SU-DHL-6 (cell line): ENCODE results near the gene UXS1.

ENCODE experiments used
- CTCF ChIP-seq: fragments of 200-600 bp; sonication (generic); IDR thresholded peaks from one replicate; pipeline ENCODE4 v1.5.1; 2017; ENCODE audit warnings: antibody characterized with exemption, mild to moderate bottlenecking, low read length, moderate library complexity; ENCODE audit not compliant: insufficient read depth, poor library complexity, severe bottlenecking
- EZH2phosphoT487 ChIP-seq: fragments of 200-600 bp; sonication (generic), shearing (Covaris generic); conservative IDR thresholded peaks from 2 replicates; pipeline ENCODE4 v1.6.1; 2018; ENCODE audit warnings: mild to moderate bottlenecking, antibody characterized with exemption, low read length, moderate library complexity, mixed read lengths

DNA sequence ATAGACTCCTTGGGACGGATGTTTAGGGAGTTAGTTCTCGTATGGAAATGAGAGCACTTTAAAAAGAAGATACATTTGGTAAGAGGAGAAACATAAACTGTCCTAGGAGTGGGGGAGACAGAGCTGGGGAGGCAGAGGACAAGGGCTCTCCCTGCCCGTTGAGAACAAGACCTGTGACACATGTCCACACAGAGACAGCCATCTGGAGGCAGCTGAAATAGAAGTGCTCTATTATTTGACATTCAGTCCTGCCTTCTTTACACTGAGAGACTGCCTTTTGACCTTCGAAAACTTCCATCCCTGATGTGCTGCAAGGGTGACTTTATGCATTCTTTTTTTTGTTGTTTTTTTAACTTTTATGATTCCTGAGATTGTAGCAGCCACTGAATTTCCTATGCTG lies 150.1 kb downstream of the UXS1 start:
- TF ChIP-seq CTCF: no peak
- no peak for TF ChIP-seq EZH2phosphoT487
